Left lung (tissue), 10 donors: Measurements from ENCODE around the gene ADAMTS15. TPM values are rescaled to one million over a fixed set of nuclear protein-coding genes. Genes with fewer than 3 reads are reported as not detected.

Experiments used
- ATAC-seq: fragments of 200-7000 bp; cut with Tn5 transposase; one replicate; pipeline ENCODE4 v1.9.1; 2020; ENCODE audit warnings: moderate library complexity
- DNase-seq, 4 donors: peaks; one replicate each; pipeline ENCODE4 v3.0.0-alpha.2; 2013 to 2020
- H3K27ac ChIP-seq, 2 donors: fragments of 200-600 bp; sonication (generic) in 1 of 2; one replicate each; pipeline versions ENCODE4 v1.5.0 to v1.8.0; 2020 to 2021
- H3K27me3 ChIP-seq, 2 donors: fragments of 200-600 bp; sonication (generic) in 1 of 2; one replicate each; pipeline versions ENCODE4 v1.5.0 to v1.8.0; 2020 to 2021
- H3K36me3 ChIP-seq, 2 donors: fragments of 200-600 bp; sonication (generic) in 1 of 2; one replicate each; pipeline versions ENCODE4 v1.5.0 to v1.8.0; 2020 to 2021
- H3K4me1 ChIP-seq, 2 donors: fragments of 200-600 bp; one replicate each; pipeline ENCODE4 v1.8.0; 2021
- H3K4me3 ChIP-seq, 2 donors: fragments of 200-600 bp; sonication (generic) in 1 of 2; one replicate each; pipeline versions ENCODE4 v1.5.0 to v1.8.0; 2020 to 2021; ENCODE audit warnings: mild to moderate bottlenecking in 1 of 2
- H3K9me3 ChIP-seq, 2 donors: fragments of 200-600 bp; sonication (generic) in 1 of 2; one replicate each; pipeline versions ENCODE4 v1.5.0 to v1.8.0; 2020 to 2021
- intact Hi-C, 2 donors: fragments of 100-400 bp; cut with DNase I; formaldehyde crosslinking; loops; one replicate each; pipeline versions ENCODE4 v1.11.2 to v1.14.2; 2022
- polyA plus RNA-seq, 6 donors: library from polyadenylated mRNA; unstranded; fragments of 120-200 nt; gene quantifications; one replicate each; pipeline ENCODE4 v1.2.1, GENCODE V29; 2013; ENCODE audit not compliant: insufficient read length in 6 of 6
- total RNA-seq, 2 donors: library from RNA; stranded (reverse); fragmentation: NEBNext Ultra II Directional; extraction: Animal tissue kit (Norgen Biotek cat#: 25700); gene quantifications; one replicate each; pipeline ENCODE4 v1.2.1, GENCODE V29; 2021
- TF ChIP-seq, protein P1 (sequence below), 2 donors: fragments of 200-600 bp; sonication (generic) in 1 of 2; IDR thresholded peaks; one replicate each; pipeline versions ENCODE4 v1.5.0 to v1.8.0; 2021; ENCODE audit warnings: antibody characterized with exemption in 2 of 2
- donor health status: DM: no; HTN: yes; CAD: no.
- donor health status: DM: no; HTN: no; CAD: no.

Gene ADAMTS15
- total and polyA plus RNA-seq, 8 donors, result 11.8 to 49.6 (median 40.0) TPM

DNA sequence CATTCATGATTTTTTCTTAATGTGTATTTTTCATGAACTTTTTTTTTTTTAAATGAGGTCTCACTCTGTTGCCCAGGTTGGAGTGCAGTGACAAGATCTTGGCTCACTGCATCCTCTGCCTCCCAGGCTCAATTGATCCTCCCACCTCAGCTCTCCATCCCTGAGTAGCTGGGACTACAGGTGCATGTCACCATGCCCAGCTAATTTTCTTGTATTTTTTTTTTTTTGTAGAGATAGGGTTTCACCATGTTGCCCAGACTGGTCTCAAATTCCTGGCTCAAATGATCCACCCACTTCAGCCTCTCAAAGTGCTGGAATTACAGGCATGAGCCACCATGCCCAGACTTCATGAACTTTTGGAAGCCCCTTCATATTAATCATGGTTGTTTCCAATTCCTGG lies 49.7 kb downstream of the ADAMTS15 start:
- TF ChIP-seq, protein P1, sequence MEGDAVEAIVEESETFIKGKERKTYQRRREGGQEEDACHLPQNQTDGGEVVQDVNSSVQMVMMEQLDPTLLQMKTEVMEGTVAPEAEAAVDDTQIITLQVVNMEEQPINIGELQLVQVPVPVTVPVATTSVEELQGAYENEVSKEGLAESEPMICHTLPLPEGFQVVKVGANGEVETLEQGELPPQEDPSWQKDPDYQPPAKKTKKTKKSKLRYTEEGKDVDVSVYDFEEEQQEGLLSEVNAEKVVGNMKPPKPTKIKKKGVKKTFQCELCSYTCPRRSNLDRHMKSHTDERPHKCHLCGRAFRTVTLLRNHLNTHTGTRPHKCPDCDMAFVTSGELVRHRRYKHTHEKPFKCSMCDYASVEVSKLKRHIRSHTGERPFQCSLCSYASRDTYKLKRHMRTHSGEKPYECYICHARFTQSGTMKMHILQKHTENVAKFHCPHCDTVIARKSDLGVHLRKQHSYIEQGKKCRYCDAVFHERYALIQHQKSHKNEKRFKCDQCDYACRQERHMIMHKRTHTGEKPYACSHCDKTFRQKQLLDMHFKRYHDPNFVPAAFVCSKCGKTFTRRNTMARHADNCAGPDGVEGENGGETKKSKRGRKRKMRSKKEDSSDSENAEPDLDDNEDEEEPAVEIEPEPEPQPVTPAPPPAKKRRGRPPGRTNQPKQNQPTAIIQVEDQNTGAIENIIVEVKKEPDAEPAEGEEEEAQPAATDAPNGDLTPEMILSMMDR (IDR thresholded peaks at IDR 0.05), result no peak
- H3K27ac ChIP-seq, result no peak overlapping the region
- ATAC-seq, result no peak
- no peaks in the 10 kb centered on the region for H3K36me3 ChIP-seq
- no peaks in the 10 kb centered on the region for H3K27me3 ChIP-seq
- no peak overlapping the region for H3K4me3 ChIP-seq
- intact Hi-C loops, result no loop called here
- DNase-seq, result no peak
- no peaks in the 10 kb centered on the region for H3K9me3 ChIP-seq
- no peaks in the 10 kb centered on the region for H3K4me1 ChIP-seq

DNA sequence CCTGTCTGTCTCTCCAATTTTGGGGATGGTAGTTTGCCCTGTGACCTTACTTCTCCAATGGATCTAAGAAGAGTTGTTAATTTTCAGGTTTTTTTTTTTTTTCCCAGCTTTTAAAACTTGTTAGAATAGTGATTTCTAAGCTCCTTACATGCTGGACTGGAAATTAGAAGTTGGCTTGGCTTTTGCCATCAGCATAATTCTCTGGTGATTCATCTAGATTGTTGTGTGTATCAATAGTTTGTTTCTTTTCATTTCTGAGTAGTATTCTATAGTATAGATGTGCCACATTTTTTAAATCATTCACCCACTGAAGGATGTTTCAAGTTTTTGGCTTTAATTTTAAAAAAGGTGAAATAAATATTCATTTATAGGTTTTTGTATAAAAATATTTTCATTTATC lies 51.4 kb downstream of the ADAMTS15 start:
- ATAC-seq, result no peak
- Histone ChIP-seq H3K9me3 (peaks cover 0 to 6% of the 10 kb centered on the region in 2 donors), H3K27ac (no peak overlapping the region), H3K27me3 (no peaks in the 10 kb centered on the region), H3K4me3 (no peak overlapping the region), H3K36me3 (no peaks in the 10 kb centered on the region), H3K4me1 (no peaks in the 10 kb centered on the region)
- no peak for DNase-seq
- TF ChIP-seq, protein P1 (IDR thresholded peaks at IDR 0.05), result no peak
- intact Hi-C loops, result no loop called here

DNA sequence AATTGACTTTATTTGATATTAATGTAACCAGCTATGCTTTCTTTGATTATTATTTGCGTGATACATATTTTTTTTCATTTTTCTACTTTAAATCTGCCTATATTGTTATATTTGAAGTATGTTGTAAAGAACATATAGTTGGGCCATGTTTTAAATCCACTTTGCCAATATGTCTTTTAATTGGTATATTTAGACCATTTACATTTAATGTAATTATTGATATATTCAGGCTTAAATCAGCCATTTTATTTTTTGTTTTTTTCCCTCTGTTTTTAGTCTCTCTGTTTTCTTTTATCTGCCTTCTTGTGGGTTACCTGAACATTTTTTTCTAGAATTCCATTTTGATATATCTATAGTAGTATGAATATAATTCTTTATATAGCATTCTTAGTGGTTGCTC lies 55.9 kb downstream of the ADAMTS15 start:
- no peak for DNase-seq
- Histone ChIP-seq H3K9me3 (peaks cover 0 to 13% of the 10 kb centered on the region in 2 donors), H3K27me3 (no peaks in the 10 kb centered on the region), H3K36me3 (no peaks in the 10 kb centered on the region), H3K27ac (no peak overlapping the region), H3K4me3 (no peak overlapping the region), H3K4me1 (no peaks in the 10 kb centered on the region)
- ATAC-seq, result no peak
- TF ChIP-seq, protein P1 (IDR thresholded peaks at IDR 0.05), result no peak
- intact Hi-C loops, result no loop called here

DNA sequence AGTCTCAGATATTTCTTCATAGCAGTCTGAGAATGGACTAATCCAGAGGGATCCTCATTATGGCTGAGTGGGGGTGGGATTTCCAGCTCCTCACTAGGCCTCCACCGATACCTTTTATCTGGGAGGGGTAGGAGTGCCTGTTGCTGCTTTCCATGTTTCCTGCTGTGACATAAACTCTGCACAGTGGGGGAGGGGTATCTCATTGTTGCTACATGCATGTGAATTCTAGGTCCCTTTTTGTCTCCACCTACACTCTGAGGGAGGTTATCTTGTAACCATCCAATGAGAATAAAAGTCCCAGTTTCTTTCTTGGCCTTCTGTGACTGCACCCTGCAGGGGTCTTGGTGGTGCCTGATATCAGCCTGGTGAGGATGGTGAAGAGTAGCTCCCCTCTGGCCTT lies 60.5 kb downstream of the ADAMTS15 start:
- H3K4me3 ChIP-seq, result no peak overlapping the region
- H3K27ac ChIP-seq, result no peak overlapping the region
- DNase-seq (no peak), ATAC-seq (no peak)
- H3K36me3 ChIP-seq, result no peaks in the 10 kb centered on the region
- TF ChIP-seq, protein P1 (IDR thresholded peaks at IDR 0.05), result no peak
- intact Hi-C loops, result no loop called here
- peaks cover 0 to 10% of the 10 kb centered on the region in 2 donors for H3K9me3 ChIP-seq
- H3K27me3 ChIP-seq, result no peaks in the 10 kb centered on the region
- peaks cover 0 to 4% of the 10 kb centered on the region in 2 donors for H3K4me1 ChIP-seq

DNA sequence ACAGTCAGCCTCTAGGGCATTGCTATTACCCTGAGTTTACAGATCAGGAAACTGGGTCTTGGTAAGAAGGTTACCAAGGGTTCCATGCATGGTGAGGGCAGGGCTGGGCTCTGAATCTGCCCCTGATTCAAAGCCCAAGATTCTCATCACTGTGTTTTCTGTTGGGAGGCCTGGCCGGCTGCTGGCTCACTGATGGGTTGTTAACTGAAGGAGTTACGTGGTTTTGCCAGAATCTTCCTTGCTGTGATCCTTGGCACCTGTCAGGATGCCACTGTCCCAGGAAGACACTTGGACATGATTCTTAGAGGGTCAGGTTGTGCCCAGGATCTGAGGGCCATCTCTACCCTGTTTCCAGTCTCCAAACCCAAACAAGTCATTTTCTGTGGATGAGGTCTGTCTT lies 61.5 kb downstream of the ADAMTS15 start:
- Histone ChIP-seq H3K27ac (no peak overlapping the region), H3K4me3 (no peak overlapping the region), H3K4me1 (peaks cover 0 to 4% of the 10 kb centered on the region in 2 donors), H3K9me3 (peaks cover 0 to 8% of the 10 kb centered on the region in 2 donors), H3K27me3 (no peaks in the 10 kb centered on the region), H3K36me3 (no peaks in the 10 kb centered on the region)
- intact Hi-C loops, result no loop called here
- no peak for ATAC-seq
- DNase-seq, result no peak
- TF ChIP-seq, protein P1 (IDR thresholded peaks at IDR 0.05), result no peak
